Upper lobe of left lung (tissue), 4 donors: ENCODE results near the gene TNFAIP2.

Experiments
- EP300 ChIP-seq, 4 donors: sonication (generic); formaldehyde crosslinking; IDR thresholded peaks; one replicate each; pipeline ENCODE4 v1.5.1; 2017; ENCODE audit warnings: antibody characterized with exemption in 4 of 4, control low read depth in 2 of 4
- POLR2A ChIP-seq, 4 donors: fragments of 450-650 bp; IDR thresholded peaks; one replicate each; pipeline ENCODE4 v1.5.1; 2016 to 2017; ENCODE audit warnings: antibody characterized with exemption in 4 of 4, mild to moderate bottlenecking in 2 of 4
- POLR2AphosphoS5 ChIP-seq, 2 donors: sonication (generic); formaldehyde crosslinking; IDR thresholded peaks; one replicate each; pipeline ENCODE4 v1.5.1; 2017; ENCODE audit warnings: antibody characterized with exemption in 2 of 2
- TF ChIP-seq, protein P1 (sequence below), 6 experiments: fragments of 450-650 bp in 4 of 6; fragments of 200-600 bp in 2 of 6; sonication (generic) in 2 of 6; IDR thresholded peaks; one replicate each; pipeline ENCODE4 v1.5.1; 2016 to 2019; ENCODE audit warnings: antibody characterized with exemption in 6 of 6

DNA sequence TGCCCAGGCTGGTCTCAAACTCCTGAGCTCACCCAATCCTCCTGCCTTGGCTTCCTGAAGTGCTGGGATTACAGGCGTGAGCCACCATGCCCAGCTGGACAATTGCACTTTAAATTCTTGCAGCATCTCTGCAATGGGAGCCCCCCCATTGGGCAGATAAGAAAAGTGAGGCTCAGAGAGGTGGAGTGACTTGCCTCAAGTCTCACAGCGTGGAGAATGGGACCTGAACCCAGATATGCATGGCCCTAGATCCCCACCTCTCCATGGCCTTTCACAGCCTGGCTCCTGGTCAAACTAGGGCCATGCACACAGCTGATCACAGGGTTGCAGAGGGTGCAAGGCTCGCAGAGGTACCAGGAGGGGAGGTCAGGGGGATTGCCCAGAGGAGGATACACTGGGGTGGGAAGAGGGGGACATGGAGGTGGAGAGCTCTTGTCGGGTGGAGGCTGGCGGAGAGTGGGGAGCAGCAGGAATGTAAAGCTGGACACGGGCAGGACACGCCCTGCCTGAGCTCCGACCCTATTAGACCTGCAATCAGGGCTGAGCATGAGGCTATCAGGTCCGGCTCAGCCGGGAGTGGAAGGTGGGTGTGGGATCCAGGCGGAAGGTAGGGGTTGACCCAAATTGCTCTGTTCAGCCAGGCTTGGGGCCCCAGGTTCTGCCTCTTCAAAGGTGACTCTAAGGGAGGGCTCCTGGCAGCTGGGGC, 21.9 kb upstream of the TNFAIP2 start:
- TF ChIP-seq POLR2AphosphoS5 (IDR thresholded peaks at IDR 0.05), result no peak
- TF ChIP-seq, protein P1, sequence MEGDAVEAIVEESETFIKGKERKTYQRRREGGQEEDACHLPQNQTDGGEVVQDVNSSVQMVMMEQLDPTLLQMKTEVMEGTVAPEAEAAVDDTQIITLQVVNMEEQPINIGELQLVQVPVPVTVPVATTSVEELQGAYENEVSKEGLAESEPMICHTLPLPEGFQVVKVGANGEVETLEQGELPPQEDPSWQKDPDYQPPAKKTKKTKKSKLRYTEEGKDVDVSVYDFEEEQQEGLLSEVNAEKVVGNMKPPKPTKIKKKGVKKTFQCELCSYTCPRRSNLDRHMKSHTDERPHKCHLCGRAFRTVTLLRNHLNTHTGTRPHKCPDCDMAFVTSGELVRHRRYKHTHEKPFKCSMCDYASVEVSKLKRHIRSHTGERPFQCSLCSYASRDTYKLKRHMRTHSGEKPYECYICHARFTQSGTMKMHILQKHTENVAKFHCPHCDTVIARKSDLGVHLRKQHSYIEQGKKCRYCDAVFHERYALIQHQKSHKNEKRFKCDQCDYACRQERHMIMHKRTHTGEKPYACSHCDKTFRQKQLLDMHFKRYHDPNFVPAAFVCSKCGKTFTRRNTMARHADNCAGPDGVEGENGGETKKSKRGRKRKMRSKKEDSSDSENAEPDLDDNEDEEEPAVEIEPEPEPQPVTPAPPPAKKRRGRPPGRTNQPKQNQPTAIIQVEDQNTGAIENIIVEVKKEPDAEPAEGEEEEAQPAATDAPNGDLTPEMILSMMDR (IDR thresholded peaks at IDR 0.05), result no peak
- no peak for TF ChIP-seq EP300 (IDR thresholded peaks at IDR 0.05)
- TF ChIP-seq POLR2A (IDR thresholded peaks at IDR 0.05), result no peak
